Astrocyte (in vitro differentiated cells and primary cell): ENCODE data around the gene ANKRD1. TPM values are rescaled to one million over a fixed set of nuclear protein-coding genes. Genes with fewer than 3 reads are reported as not detected.
A peak's percentile ranks its signal among the peaks of the same experiment; 100 is the strongest.

Experiments
- DNase-seq: peaks from one replicate; pipeline ENCODE4 v3.0.0-alpha.2; 2010; ENCODE audit warnings: low read depth
- FAIRE-seq: peaks from 2 replicates; lab custom pipeline; 2011; peaks lifted over from hg19 to GRCh38; lab: Jason Lieb, UNC
- H2AFZ ChIP-seq: 2 replicates; pipeline ENCODE4 v1.6.0; 2012; ENCODE audit warnings: low read depth, low read length, inconsistent platforms
- H3K27ac ChIP-seq: 2 replicates; pipeline ENCODE4 v1.5.1; 2011; ENCODE audit warnings: low read depth, low read length, inconsistent platforms
- H3K27me3 ChIP-seq: 2 replicates; pipeline ENCODE4 v1.6.0; 2011; ENCODE audit warnings: low read length, inconsistent platforms; ENCODE audit not compliant: insufficient read depth
- H3K36me3 ChIP-seq: 2 replicates; pipeline ENCODE4 v1.5.1; 2011; ENCODE audit warnings: low read length, inconsistent platforms; ENCODE audit not compliant: insufficient read depth
- H3K4me1 ChIP-seq: 2 replicates; pipeline ENCODE4 v1.5.1; 2011; ENCODE audit warnings: low read length, inconsistent platforms; ENCODE audit not compliant: insufficient read depth
- H3K4me2 ChIP-seq: 2 replicates; pipeline ENCODE4 v1.6.0; 2012; ENCODE audit warnings: low read length, inconsistent platforms
- H3K4me3 ChIP-seq: 2 replicates; pipeline ENCODE4 v1.5.1; 2011; ENCODE audit warnings: low read depth, mild to moderate bottlenecking, low read length, inconsistent platforms; ENCODE audit not compliant: insufficient read depth
- H3K79me2 ChIP-seq: 2 replicates; pipeline ENCODE4 v1.6.0; 2012; ENCODE audit warnings: mild to moderate bottlenecking, low read length, inconsistent platforms; ENCODE audit not compliant: insufficient read depth
- H3K9ac ChIP-seq: 2 replicates; pipeline ENCODE4 v1.6.0; 2012; ENCODE audit warnings: mild to moderate bottlenecking, low read length, inconsistent platforms
- H3K9me3 ChIP-seq: 2 replicates; pipeline ENCODE4 v1.5.1; 2012; ENCODE audit warnings: low read depth, mild to moderate bottlenecking, low read length, inconsistent platforms; ENCODE audit not compliant: insufficient read depth
- H4K20me1 ChIP-seq: 2 replicates; pipeline ENCODE4 v1.6.0; 2012; ENCODE audit warnings: low read length, inconsistent platforms; ENCODE audit not compliant: insufficient read depth
- H3K27ac Mint-ChIP-seq: one replicate; pipeline ENCODE4 v1.8.0; 2021; ENCODE audit warnings: mild to moderate bottlenecking, mixed read lengths; ENCODE audit not compliant: unreplicated experiment
- H3K27me3 Mint-ChIP-seq: one replicate; pipeline ENCODE4 v1.8.0; 2021; ENCODE audit warnings: low read depth, mixed read lengths; ENCODE audit not compliant: unreplicated experiment
- H3K36me3 Mint-ChIP-seq: one replicate; pipeline ENCODE4 v1.8.0; 2021; ENCODE audit warnings: low read depth, mixed read lengths; ENCODE audit not compliant: unreplicated experiment
- H3K4me1 Mint-ChIP-seq: one replicate; pipeline ENCODE4 v1.8.0; 2021; ENCODE audit warnings: low read depth, mixed read lengths; ENCODE audit not compliant: unreplicated experiment
- H3K4me3 Mint-ChIP-seq: one replicate; pipeline ENCODE4 v1.8.0; 2021; ENCODE audit warnings: mild to moderate bottlenecking, moderate library complexity, mixed read lengths; ENCODE audit not compliant: unreplicated experiment
- H3K9me3 Mint-ChIP-seq: one replicate; pipeline ENCODE4 v1.8.0; 2021; ENCODE audit warnings: mild to moderate bottlenecking, mixed read lengths; ENCODE audit not compliant: unreplicated experiment
- EZH2 ChIP-seq: IDR thresholded peaks from 2 replicates; pipeline ENCODE4 v1.6.1; 2012; ENCODE audit warnings: mild to moderate bottlenecking, low read length, inconsistent platforms; ENCODE audit not compliant: insufficient read depth
- total RNA-seq: library from RNA; stranded (reverse); gene quantifications from 2 replicates; pipeline ENCODE4 v1.2.1, GENCODE V29; 2021
- TF ChIP-seq, protein P1 (sequence below): IDR thresholded peaks from 2 replicates; pipeline ENCODE4 v1.5.1; 2011; ENCODE audit warnings: low read depth, mild to moderate bottlenecking, inconsistent platforms, low read length, moderate library complexity; ENCODE audit not compliant: insufficient read depth

The ANKRD1 gene
- total RNA-seq, 1 donor from 2014 or later = 913 TPM

DNA sequence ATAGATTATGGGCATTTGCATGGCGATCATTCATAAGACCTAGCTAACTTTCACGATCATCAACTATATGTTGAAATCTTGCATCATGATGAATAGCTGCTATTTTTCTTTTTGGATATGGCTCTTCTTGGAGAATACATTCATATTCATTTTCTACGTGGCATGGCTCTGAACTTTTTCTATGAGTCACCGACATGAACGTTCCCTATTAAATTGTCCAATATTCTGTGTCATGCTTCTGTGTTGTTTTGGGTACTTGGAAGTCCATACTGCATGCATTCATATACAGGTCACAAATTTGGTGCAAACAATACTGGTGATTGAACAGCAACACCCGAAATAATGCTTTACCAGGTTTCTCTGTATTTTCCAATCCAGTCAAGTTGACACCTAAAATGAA lies 37.9 kb upstream of the ANKRD1 start:
- H3K79me2 ChIP-seq = no peaks in the 10 kb centered on the region
- H3K27me3 ChIP-seq = no peaks in the 10 kb centered on the region
- TF ChIP-seq EZH2 = no peak
- TF ChIP-seq, protein P1, sequence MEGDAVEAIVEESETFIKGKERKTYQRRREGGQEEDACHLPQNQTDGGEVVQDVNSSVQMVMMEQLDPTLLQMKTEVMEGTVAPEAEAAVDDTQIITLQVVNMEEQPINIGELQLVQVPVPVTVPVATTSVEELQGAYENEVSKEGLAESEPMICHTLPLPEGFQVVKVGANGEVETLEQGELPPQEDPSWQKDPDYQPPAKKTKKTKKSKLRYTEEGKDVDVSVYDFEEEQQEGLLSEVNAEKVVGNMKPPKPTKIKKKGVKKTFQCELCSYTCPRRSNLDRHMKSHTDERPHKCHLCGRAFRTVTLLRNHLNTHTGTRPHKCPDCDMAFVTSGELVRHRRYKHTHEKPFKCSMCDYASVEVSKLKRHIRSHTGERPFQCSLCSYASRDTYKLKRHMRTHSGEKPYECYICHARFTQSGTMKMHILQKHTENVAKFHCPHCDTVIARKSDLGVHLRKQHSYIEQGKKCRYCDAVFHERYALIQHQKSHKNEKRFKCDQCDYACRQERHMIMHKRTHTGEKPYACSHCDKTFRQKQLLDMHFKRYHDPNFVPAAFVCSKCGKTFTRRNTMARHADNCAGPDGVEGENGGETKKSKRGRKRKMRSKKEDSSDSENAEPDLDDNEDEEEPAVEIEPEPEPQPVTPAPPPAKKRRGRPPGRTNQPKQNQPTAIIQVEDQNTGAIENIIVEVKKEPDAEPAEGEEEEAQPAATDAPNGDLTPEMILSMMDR = no peak
- Mint-ChIP-seq H3K4me1 (peaks cover 18% of the 10 kb centered on the region), H3K27me3 (peaks cover 2% of the 10 kb centered on the region), H3K4me3 (no peak overlapping the region), H3K36me3 (peaks cover 2% of the 10 kb centered on the region), H3K9me3 (peaks cover 3% of the 10 kb centered on the region), H3K27ac (peak overlapping the region; percentile 17)
- DNase-seq = no peak
- H3K4me3 ChIP-seq = no peak overlapping the region
- H3K4me2 ChIP-seq = no peak overlapping the region
- no peak overlapping the region for H3K9ac ChIP-seq
- FAIRE-seq = no peak
- H3K36me3 ChIP-seq = no peaks in the 10 kb centered on the region
- H3K9me3 ChIP-seq = no peaks in the 10 kb centered on the region
- no peak overlapping the region for H3K27ac ChIP-seq
- peaks cover 14% of the 10 kb centered on the region for H3K4me1 ChIP-seq
- H2AFZ ChIP-seq = no peak overlapping the region
- no peaks in the 10 kb centered on the region for H4K20me1 ChIP-seq

DNA sequence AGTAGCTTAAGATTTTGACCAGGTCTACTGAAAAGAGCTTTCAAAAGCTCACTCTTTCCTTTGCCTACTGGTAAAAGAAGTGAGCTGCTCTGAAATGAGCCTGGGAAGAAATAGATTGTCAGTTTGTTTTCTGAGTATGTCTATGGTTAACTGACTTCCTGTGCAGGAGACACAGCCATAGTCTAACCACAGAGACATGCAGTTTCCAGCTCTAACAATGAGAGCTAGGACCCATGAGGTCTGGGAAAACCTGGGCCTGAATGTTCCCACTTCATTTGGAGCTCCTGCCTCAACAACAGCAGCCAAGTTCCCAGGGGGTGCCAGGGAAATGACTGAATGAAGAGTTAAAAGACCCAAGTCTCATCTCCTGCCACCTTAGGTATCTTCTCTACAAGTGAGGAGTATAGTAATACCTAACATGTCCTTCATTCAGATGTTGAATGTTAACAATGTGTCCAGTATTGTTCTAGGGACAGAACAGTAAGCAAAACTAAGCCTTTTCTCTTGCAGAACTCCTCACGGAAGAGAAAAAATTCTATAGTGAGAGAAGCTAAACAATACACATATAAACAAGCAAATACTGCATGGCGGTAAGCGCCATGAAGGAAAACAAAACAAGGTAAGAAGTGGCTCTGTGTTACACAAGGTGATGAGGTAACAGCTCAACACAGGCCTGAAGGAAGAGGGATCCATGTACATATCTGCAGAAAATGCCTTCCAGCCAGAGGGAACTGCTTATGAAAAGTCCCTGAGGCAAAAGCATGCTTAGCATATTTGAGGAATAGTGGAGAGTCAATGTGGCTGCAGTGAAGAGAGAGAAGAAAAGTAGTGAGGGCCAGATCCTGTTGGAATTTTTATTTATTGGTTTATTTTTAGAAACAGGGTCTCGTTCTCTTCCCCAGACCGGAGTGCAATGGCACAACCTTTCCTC lies 26.4 kb upstream of the ANKRD1 start:
- no peaks in the 10 kb centered on the region for H3K79me2 ChIP-seq
- no peak overlapping the region for H3K4me3 ChIP-seq
- H3K9ac ChIP-seq = no peak overlapping the region
- FAIRE-seq = no peak
- no peaks in the 10 kb centered on the region for H3K9me3 ChIP-seq
- Mint-ChIP-seq H3K4me3 (no peak overlapping the region), H3K27me3 (no peaks in the 10 kb centered on the region), H3K9me3 (peaks cover 16% of the 10 kb centered on the region), H3K36me3 (peaks cover 6% of the 10 kb centered on the region), H3K4me1 (peaks cover 24% of the 10 kb centered on the region), H3K27ac (peak overlapping the region; percentile 84)
- no peaks in the 10 kb centered on the region for H3K4me1 ChIP-seq
- no peak overlapping the region for H2AFZ ChIP-seq
- H3K27me3 ChIP-seq = no peaks in the 10 kb centered on the region
- no peaks in the 10 kb centered on the region for H4K20me1 ChIP-seq
- H3K4me2 ChIP-seq = no peak overlapping the region
- no peak for TF ChIP-seq EZH2
- TF ChIP-seq, protein P1 = no peak
- no peaks in the 10 kb centered on the region for H3K36me3 ChIP-seq
- H3K27ac ChIP-seq = no peak overlapping the region
- peak; percentile 64 for DNase-seq
